MG63 (cell line): ENCODE results near the gene NATD1. TPM values are rescaled to one million over a fixed set of nuclear protein-coding genes. Genes with fewer than 3 reads are reported as not detected.
"Not testable (repeated sequence)": the region's sequence is repeated elsewhere in the genome, so short reads cannot be mapped to it uniquely, and the experiment has no call there.

ENCODE experiments used
- DNase-seq: peaks from one replicate; pipeline ENCODE4 v3.0.0-alpha.2; 2020
- H3K27me3 ChIP-seq: fragments of 250-450 bp; sonication (Bioruptor Pico); 2 replicates; pipeline ENCODE4 v1.5.1; 2020; ENCODE audit warnings: mild to moderate bottlenecking, moderate library complexity
- H3K36me3 ChIP-seq: fragments of 250-450 bp; sonication (Bioruptor Pico); 2 replicates; pipeline ENCODE4 v1.5.1; 2020; ENCODE audit warnings: mild to moderate bottlenecking, moderate library complexity
- H3K4me3 ChIP-seq: fragments of 250-450 bp; sonication (Bioruptor Pico); 2 replicates; pipeline ENCODE4 v1.5.1; 2020; ENCODE audit warnings: mild to moderate bottlenecking, moderate library complexity
- H3K9me3 ChIP-seq: fragments of 250-450 bp; sonication (Bioruptor Pico); 2 replicates; pipeline ENCODE4 v1.5.1; 2020; ENCODE audit warnings: mild to moderate bottlenecking, moderate library complexity
- total RNA-seq: library from RNA; depleted of rRNA; stranded (reverse); fragments of >200 nt; shearing (Covaris generic); gene quantifications from 2 replicates; pipeline ENCODE4 v1.2.3, GENCODE V29; 2014; ENCODE audit warnings: low replicate concordance

NATD1 gene
- total RNA-seq, 1 experiment from 2014 or later, result 0.36 TPM

GRCh38 chr17:21242026-21242697 is 11.0 kb downstream of the NATD1 start:
- Histone ChIP-seq H3K9me3 (no peaks in the 10 kb centered on the region), H3K4me3 (no peak overlapping the region), H3K27me3 (no peaks in the 10 kb centered on the region), H3K36me3 (no peaks in the 10 kb centered on the region)
- no peak for DNase-seq

- no peaks in the 10 kb centered on the region for H3K9me3 ChIP-seq
- H3K36me3 ChIP-seq, result no peaks in the 10 kb centered on the region
- H3K4me3 ChIP-seq, result no peak overlapping the region
- H3K27me3 ChIP-seq, result no peaks in the 10 kb centered on the region
- DNase-seq, result no peak
These were observed 11.6 kb downstream of the NATD1 start for GRCh38 chr17:21241564-21241963.

DNA sequence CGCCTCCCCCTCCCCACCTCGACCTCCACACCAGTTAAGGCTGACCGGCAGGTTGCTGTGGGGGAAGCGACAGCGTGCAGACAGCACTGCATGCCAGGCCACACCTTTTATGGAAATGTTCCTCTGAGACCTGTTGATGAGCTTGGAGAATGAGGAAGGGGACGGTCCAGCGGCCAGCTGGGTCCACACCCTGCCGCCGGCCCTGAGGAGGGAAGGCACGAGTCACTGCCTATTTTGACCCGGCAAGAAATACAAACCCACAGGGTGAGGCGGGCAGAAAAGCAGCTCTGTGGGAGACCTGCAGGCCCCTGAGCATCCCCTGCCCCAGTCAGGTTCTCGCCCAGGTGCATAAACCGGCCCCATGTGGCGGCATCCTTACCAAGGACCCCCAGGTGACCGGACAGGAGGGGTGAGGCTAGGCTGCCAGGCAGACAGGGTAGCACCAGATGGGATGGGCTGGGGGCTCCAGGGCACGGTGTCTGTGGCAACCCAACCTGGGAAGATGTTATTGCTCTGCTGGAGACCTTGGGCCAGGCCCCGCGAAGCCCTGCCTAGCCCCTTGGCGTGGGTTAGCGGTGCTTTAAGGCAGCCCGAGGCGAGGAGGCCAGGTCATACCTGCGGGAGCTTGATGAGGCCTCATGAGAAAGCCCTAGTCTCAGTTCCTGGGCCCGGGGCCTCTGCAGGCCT is 12.7 kb downstream of the NATD1 start:
- Histone ChIP-seq H3K9me3 (no peaks in the 10 kb centered on the region), H3K27me3 (no peaks in the 10 kb centered on the region), H3K36me3 (no peaks in the 10 kb centered on the region), H3K4me3 (no peak overlapping the region)
- no peak for DNase-seq

DNA sequence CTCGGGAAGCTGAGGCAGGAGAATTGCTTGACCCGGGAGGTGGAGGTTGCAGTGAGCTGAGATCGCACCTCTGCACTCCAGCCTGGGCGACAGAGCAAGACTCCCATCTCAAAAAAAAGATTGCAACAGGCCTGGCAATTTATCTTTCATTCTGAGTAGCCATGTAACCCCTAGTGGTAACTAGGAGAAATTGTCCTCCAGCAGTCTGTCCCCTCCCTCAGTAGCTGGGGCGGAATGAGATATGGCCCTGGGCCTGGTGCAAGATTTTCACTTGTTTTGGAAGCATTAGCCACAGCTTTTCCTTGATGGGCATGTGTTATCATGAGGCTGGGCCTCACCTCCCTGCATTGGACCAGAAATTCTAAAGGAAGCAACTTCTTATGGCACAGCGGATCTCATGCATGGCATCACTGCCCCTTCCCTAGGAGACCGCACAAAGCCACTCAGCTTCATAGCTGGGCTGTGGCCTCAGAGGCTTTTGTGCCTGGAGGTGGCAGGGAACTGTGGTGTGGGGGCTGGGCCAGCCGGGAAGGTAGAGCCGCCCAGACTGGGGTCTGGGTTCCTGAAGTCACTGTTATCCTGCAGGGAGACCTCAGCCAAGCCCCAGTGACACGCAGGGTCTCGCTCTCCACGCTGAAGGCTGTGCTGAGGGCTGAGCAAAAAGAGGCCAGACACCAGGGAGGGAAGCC is 13.4 kb downstream of the NATD1 start:
- Histone ChIP-seq H3K27me3 (no peaks in the 10 kb centered on the region), H3K36me3 (no peaks in the 10 kb centered on the region)
- no peak for DNase-seq

DNA sequence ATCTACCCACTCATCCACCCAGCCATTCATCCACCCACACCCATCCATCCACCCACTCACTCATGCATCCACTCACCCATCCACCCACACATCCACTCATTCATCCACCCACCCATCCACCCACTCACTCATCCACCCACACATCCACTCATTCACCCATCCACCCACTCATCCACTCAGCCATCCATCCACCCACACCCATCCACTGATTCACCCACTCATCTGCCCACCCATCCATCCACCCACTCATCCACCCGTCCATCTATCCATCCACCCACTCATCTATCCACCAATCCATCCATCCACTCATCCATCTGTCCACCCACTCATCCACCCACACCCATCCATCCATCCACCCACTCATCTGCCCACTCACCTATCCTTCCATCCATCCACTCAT is 17.3 kb downstream of the NATD1 start:
- no peak for DNase-seq
- Histone ChIP-seq H3K36me3 (no peaks in the 10 kb centered on the region), H3K9me3 (no peaks in the 10 kb centered on the region), H3K4me3 (no peak overlapping the region), H3K27me3 (no peaks in the 10 kb centered on the region)

More for the DNA sequence above, 13.4 kb downstream of the NATD1 start:
- Histone ChIP-seq H3K4me3 (no peak overlapping the region), H3K9me3 (no peaks in the 10 kb centered on the region)

GRCh38 chr17:21233581-21234347 is 19.4 kb downstream of the NATD1 start:
- no peaks in the 10 kb centered on the region for H3K27me3 ChIP-seq
- H3K36me3 ChIP-seq, result no peaks in the 10 kb centered on the region
- no peak overlapping the region for H3K4me3 ChIP-seq
- H3K9me3 ChIP-seq, result no peaks in the 10 kb centered on the region
- DNase-seq, result no peak

GRCh38 chr17:21232033-21232749 is 21.0 kb downstream of the NATD1 start:
- Histone ChIP-seq H3K9me3 (no peaks in the 10 kb centered on the region), H3K27me3 (no peaks in the 10 kb centered on the region), H3K4me3 (no peak overlapping the region), H3K36me3 (no peaks in the 10 kb centered on the region)
- DNase-seq, result no peak

GRCh38 chr17:21231533-21231932 is 21.7 kb downstream of the NATD1 start:
- no peak for DNase-seq
- Histone ChIP-seq H3K36me3 (no peaks in the 10 kb centered on the region), H3K4me3 (no peak overlapping the region), H3K9me3 (no peaks in the 10 kb centered on the region), H3K27me3 (no peaks in the 10 kb centered on the region)

- H3K27me3 ChIP-seq, result no peaks in the 10 kb centered on the region
- H3K4me3 ChIP-seq, result no peak overlapping the region
- no peaks in the 10 kb centered on the region for H3K36me3 ChIP-seq
- no peak for DNase-seq
- no peaks in the 10 kb centered on the region for H3K9me3 ChIP-seq
These were observed 24.4 kb downstream of the NATD1 start for GRCh38 chr17:21228845-21229244.

DNA sequence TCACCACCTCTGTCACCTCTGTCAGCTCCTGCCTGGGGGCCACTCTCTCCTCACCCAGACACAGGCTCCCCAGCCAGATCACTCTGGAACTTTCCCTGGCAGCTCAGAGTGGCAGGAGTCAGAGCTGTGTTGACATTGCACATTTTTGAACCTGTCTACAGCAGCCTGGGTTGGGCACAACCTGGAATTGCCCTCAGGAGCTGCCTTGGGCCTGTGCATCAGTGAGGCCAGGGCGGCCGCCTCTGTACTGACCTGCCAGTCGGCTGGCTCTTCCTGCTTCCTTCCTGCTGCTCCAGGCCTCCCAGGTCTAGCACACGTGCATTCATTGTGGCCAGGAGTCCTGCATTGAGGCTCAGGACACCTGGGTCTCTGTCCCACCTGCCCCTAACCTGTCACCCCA is 25.1 kb downstream of the NATD1 start:
- no peaks in the 10 kb centered on the region for H3K9me3 ChIP-seq
- DNase-seq, result no peak
- no peaks in the 10 kb centered on the region for H3K36me3 ChIP-seq
- H3K4me3 ChIP-seq, result no peak overlapping the region
- H3K27me3 ChIP-seq, result no peaks in the 10 kb centered on the region

- H3K36me3 ChIP-seq, H3K4me3 ChIP-seq, H3K27me3 ChIP-seq, DNase-seq, H3K9me3 ChIP-seq: not testable (repeated sequence)
These were observed 25.9 kb downstream of the NATD1 start for GRCh38 chr17:21227277-21227676.

DNA sequence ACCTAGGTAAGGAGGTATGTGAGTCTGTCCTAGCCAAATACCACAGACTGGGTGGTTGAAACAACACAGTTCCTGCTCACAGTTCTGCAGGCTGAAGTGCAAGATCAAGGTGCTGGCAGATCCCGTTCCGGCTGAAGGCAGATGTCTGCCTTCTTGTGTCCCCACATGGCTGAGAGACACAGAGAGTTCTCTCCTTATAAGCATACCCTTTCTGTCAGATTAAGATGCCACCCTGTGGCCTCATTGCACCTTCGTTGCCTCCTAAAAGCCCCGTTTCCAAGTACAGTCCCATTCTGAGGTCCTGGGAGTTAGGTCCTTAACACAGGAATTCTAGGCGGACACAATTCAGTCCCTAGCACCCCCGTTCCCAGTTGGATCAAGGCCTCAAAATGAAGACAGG is 30.1 kb downstream of the NATD1 start:
- Histone ChIP-seq H3K9me3 (no peaks in the 10 kb centered on the region), H3K36me3 (0 out of 2 replicates have a peak, but pooled peaks cover 2% of the 10 kb centered on the region), H3K4me3 (no peak overlapping the region), H3K27me3 (no peaks in the 10 kb centered on the region)
- no peak for DNase-seq

- no peak for DNase-seq
- Histone ChIP-seq H3K4me3 (no peak overlapping the region), H3K36me3 (0 out of 2 replicates have a peak, but pooled peaks cover 2% of the 10 kb centered on the region), H3K27me3 (no peaks in the 10 kb centered on the region), H3K9me3 (no peaks in the 10 kb centered on the region)
These were observed 34.3 kb downstream of the NATD1 start for GRCh38 chr17:21218831-21219380.

DNA sequence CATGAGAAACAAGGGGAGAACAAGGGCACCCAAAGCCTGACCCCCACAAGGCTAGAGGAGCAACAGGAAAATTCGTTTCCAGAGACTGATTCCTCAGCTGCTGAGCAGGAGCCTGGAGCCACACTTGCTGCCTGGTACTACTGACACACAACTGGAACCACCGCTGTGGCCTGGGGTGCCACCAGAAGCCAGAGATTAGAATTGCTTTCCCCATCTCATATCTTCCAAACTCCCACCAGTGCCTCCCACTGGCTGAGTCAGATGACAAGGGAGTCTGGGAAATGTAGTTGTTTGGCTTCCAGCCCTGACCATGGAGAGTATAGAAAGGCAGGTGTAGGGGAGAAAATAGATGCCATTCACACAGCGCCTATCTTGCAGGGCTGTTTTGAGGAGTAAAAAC is 35.1 kb downstream of the NATD1 start:
- H3K36me3 ChIP-seq, result 0 out of 2 replicates have a peak, but pooled peaks cover 2% of the 10 kb centered on the region
- no peaks in the 10 kb centered on the region for H3K9me3 ChIP-seq
- H3K4me3 ChIP-seq, result no peak overlapping the region
- no peak for DNase-seq
- H3K27me3 ChIP-seq, result no peaks in the 10 kb centered on the region

GRCh38 chr17:21217346-21217745 is 35.9 kb downstream of the NATD1 start:
- H3K36me3 ChIP-seq, result 0 out of 2 replicates have a peak, but pooled peaks cover 2% of the 10 kb centered on the region
- H3K4me3 ChIP-seq, result no peak overlapping the region
- H3K27me3 ChIP-seq, result no peaks in the 10 kb centered on the region
- no peaks in the 10 kb centered on the region for H3K9me3 ChIP-seq
- DNase-seq, result no peak

- Histone ChIP-seq H3K9me3 (no peaks in the 10 kb centered on the region), H3K4me3 (no peak overlapping the region), H3K36me3 (peaks cover 4% of the 10 kb centered on the region; the same call in 1 of the 2 replicates), H3K27me3 (no peaks in the 10 kb centered on the region)
- no peak for DNase-seq
These were observed 37.3 kb downstream of the NATD1 start for GRCh38 chr17:21215935-21216334.
